Measurements from ENCODE around the gene CD2.

- TF ChIP-seq POLR2AphosphoS5 (IDR thresholded peaks at IDR 0.05; ENCODE audit: low read depth, low read length) (no peak), POLR2A (IDR thresholded peaks at IDR 0.05; ENCODE audit: low read depth, low read length) (no peak)
Measured at GRCh38 chr1:116781034-116781433, 26.8 kb downstream of the CD2 start.
